Stimulated activated CD4-positive, alpha-beta T cell treated with anti-CD3 and anti-CD28 coated beads, Interleukin-12 subunit alpha, Interleukin-12 subunit beta, amount 100 ng/mL, for 4 hours (primary cell): ENCODE data around the gene GPR101.
"Not testable (repeated sequence)": the region's sequence is repeated elsewhere in the genome, so short reads cannot be mapped to it uniquely, and the experiment has no call there.

Experiments
- DNase-seq: peaks from one replicate; pipeline ENCODE4 v3.0.0-alpha.2; 2020

Gene GPR101

GRCh38 chrX:137000236-137000635 is 33.6 kb downstream of the GPR101 start:
- not testable (repeated sequence) for DNase-seq

GRCh38 chrX:136999024-136999423 is 34.8 kb downstream of the GPR101 start:
- no peak for DNase-seq
